SU-DHL-6 (cell line): ENCODE data around the gene CENPO.
A peak's percentile ranks its signal among the peaks of the same experiment; 100 is the strongest.

Source experiments
- H2AFZ ChIP-seq: fragments of 200-600 bp; sonication (generic); 2 replicates; pipeline ENCODE4 v1.6.1; 2014; ENCODE audit warnings: low read depth, mild to moderate bottlenecking, moderate library complexity, mixed read lengths, antibody characterized with exemption, low read length; ENCODE audit not compliant: severe bottlenecking
- H3F3A ChIP-seq: fragments of 200-600 bp; shearing (Covaris generic); 2 replicates; pipeline ENCODE4 v1.6.0; 2016; ENCODE audit warnings: antibody characterized with exemption, mild to moderate bottlenecking; ENCODE audit not compliant: insufficient read depth
- H3K27ac ChIP-seq: fragments of 200-600 bp; sonication (generic); 2 replicates; pipeline ENCODE4 v1.5.1; 2016; ENCODE audit warnings: low read depth, mild to moderate bottlenecking, low read length, moderate library complexity, mixed read lengths
- H3K27me3 ChIP-seq: fragments of 200-600 bp; sonication (generic), shearing (Covaris generic); 2 replicates; pipeline ENCODE4 v1.6.0; 2014; ENCODE audit warnings: mild to moderate bottlenecking, low read length
- H3K36me3 ChIP-seq: fragments of 200-600 bp; sonication (generic); 2 replicates; pipeline ENCODE4 v1.6.1; 2014; ENCODE audit warnings: mild to moderate bottlenecking, low read length, mixed read lengths
- H3K4me2 ChIP-seq: fragments of 300-600, 200-600 bp; shearing (Covaris generic), sonication (generic); 2 replicates; pipeline ENCODE4 v1.6.0; 2014; ENCODE audit warnings: low read length, low read depth, mild to moderate bottlenecking; ENCODE audit not compliant: poor library complexity, severe bottlenecking
- H3K4me3 ChIP-seq: fragments of 200-600 bp; sonication (generic); 2 replicates; pipeline ENCODE4 v1.5.1; 2014; ENCODE audit warnings: antibody characterized with exemption, low read length, mild to moderate bottlenecking, mixed read lengths; ENCODE audit not compliant: insufficient read depth, poor library complexity, severe bottlenecking
- H3K79me2 ChIP-seq: fragments of 200-600 bp; sonication (generic); 2 replicates; pipeline ENCODE4 v1.6.1; 2014; ENCODE audit warnings: mild to moderate bottlenecking, low read length, moderate library complexity; ENCODE audit not compliant: insufficient read depth
- H3K9ac ChIP-seq: fragments of 200-600 bp; sonication (generic); 2 replicates; pipeline ENCODE4 v1.7.0; 2014; ENCODE audit warnings: mild to moderate bottlenecking, low read length
- H3K9me2 ChIP-seq: fragments of 200-600 bp; sonication (generic); replicated peaks from 2 replicates; pipeline ENCODE4 v1.6.1; 2014; ENCODE audit warnings: low read length; ENCODE audit not compliant: insufficient read depth
- H3K9me3 ChIP-seq: fragments of 200-600 bp; sonication (generic); 2 replicates; pipeline ENCODE4 v1.6.1; 2014; ENCODE audit warnings: low read length, mixed read lengths; ENCODE audit not compliant: insufficient read depth
- H4K20me1 ChIP-seq: fragments of 200-600 bp; sonication (generic); 2 replicates; pipeline ENCODE4 v1.6.1; 2014; ENCODE audit warnings: low read depth, mild to moderate bottlenecking, antibody characterized with exemption, low read length, moderate library complexity, mixed read lengths
- EZH2phosphoT487 ChIP-seq: fragments of 200-600 bp; sonication (generic), shearing (Covaris generic); conservative IDR thresholded peaks from 2 replicates; pipeline ENCODE4 v1.6.1; 2018; ENCODE audit warnings: mild to moderate bottlenecking, antibody characterized with exemption, low read length, moderate library complexity, mixed read lengths
- TF ChIP-seq, protein P1 (sequence below): fragments of 200-600 bp; sonication (generic); IDR thresholded peaks from one replicate; pipeline ENCODE4 v1.5.1; 2017; ENCODE audit warnings: antibody characterized with exemption, mild to moderate bottlenecking, low read length, moderate library complexity; ENCODE audit not compliant: insufficient read depth, poor library complexity, severe bottlenecking

The CENPO gene

DNA sequence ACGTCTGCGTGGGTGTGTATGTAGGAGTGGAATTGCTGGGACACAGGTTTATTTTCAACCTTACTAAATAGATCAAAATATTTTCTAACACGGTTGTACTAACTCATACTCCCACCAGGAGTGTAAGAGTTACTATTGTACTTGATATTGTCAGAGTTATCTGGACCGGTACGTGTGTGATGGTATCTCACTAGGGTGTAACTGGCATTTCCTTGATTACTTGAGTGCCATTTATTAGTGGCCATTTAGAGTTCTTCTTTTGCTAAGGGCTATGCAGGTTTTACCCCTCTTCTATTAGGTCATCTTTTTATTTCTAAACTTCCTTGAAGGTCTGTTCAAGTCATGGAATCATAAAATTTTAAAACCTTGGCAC is 33.5 kb downstream of the CENPO start:
- no peaks in the 10 kb centered on the region for H3K36me3 ChIP-seq
- H3K4me3 ChIP-seq, result no peak overlapping the region
- TF ChIP-seq, protein P1, sequence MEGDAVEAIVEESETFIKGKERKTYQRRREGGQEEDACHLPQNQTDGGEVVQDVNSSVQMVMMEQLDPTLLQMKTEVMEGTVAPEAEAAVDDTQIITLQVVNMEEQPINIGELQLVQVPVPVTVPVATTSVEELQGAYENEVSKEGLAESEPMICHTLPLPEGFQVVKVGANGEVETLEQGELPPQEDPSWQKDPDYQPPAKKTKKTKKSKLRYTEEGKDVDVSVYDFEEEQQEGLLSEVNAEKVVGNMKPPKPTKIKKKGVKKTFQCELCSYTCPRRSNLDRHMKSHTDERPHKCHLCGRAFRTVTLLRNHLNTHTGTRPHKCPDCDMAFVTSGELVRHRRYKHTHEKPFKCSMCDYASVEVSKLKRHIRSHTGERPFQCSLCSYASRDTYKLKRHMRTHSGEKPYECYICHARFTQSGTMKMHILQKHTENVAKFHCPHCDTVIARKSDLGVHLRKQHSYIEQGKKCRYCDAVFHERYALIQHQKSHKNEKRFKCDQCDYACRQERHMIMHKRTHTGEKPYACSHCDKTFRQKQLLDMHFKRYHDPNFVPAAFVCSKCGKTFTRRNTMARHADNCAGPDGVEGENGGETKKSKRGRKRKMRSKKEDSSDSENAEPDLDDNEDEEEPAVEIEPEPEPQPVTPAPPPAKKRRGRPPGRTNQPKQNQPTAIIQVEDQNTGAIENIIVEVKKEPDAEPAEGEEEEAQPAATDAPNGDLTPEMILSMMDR, result no peak
- TF ChIP-seq EZH2phosphoT487, result no peak
- H3K9me2 ChIP-seq, result no peaks in the 10 kb centered on the region
- H3K27me3 ChIP-seq, result no peaks in the 10 kb centered on the region
- H4K20me1 ChIP-seq, result no peaks in the 10 kb centered on the region
- H3K9ac ChIP-seq, result no peak overlapping the region
- no peaks in the 10 kb centered on the region for H3K79me2 ChIP-seq
- no peak overlapping the region for H2AFZ ChIP-seq
- no peak overlapping the region for H3K4me2 ChIP-seq
- no peaks in the 10 kb centered on the region for H3K9me3 ChIP-seq
- no peak overlapping the region for H3K27ac ChIP-seq
- peaks cover 6% of the 10 kb centered on the region; the same call in 1 of the 2 replicates for H3F3A ChIP-seq

- no peaks in the 10 kb centered on the region for H3K27me3 ChIP-seq
- peaks cover 6% of the 10 kb centered on the region; the same call in 1 of the 2 replicates for H3F3A ChIP-seq
- H3K79me2 ChIP-seq, result no peaks in the 10 kb centered on the region
- no peak for TF ChIP-seq EZH2phosphoT487
- TF ChIP-seq, protein P1, result peak; percentile 88
- no peaks in the 10 kb centered on the region for H3K9me2 ChIP-seq
- H2AFZ ChIP-seq, result no peak overlapping the region
- H3K4me3 ChIP-seq, result no peak overlapping the region
- no peak overlapping the region for H3K27ac ChIP-seq
- H3K4me2 ChIP-seq, result no peak overlapping the region
- no peak overlapping the region for H3K9ac ChIP-seq
- no peaks in the 10 kb centered on the region for H4K20me1 ChIP-seq
- no peaks in the 10 kb centered on the region for H3K36me3 ChIP-seq
- H3K9me3 ChIP-seq, result no peaks in the 10 kb centered on the region
These were observed 34.4 kb downstream of the CENPO start for GRCh38 chr2:24827321-24828237.

- Histone ChIP-seq H3K27me3 (no peaks in the 10 kb centered on the region), H3K4me2 (no peak overlapping the region), H3K9me3 (no peaks in the 10 kb centered on the region), H3K9me2 (no peaks in the 10 kb centered on the region), H4K20me1 (no peaks in the 10 kb centered on the region), H3K4me3 (no peak overlapping the region), H3K9ac (no peak overlapping the region), H3K79me2 (no peaks in the 10 kb centered on the region), H3F3A (peaks cover 6% of the 10 kb centered on the region; the same call in 1 of the 2 replicates), H3K27ac (no peak overlapping the region), H3K36me3 (no peaks in the 10 kb centered on the region), H2AFZ (no peak overlapping the region)
- TF ChIP-seq, protein P1, result no peak
- no peak for TF ChIP-seq EZH2phosphoT487
These were observed 35.2 kb downstream of the CENPO start for GRCh38 chr2:24828238-24828996.
